Measurements from ENCODE around the gene GAS7. TPM values are rescaled to one million over a fixed set of nuclear protein-coding genes. Genes with fewer than 3 reads are reported as not detected.

Gene GAS7
- total RNA-seq, 1 donor from 2014 or later: not detected

DNA sequence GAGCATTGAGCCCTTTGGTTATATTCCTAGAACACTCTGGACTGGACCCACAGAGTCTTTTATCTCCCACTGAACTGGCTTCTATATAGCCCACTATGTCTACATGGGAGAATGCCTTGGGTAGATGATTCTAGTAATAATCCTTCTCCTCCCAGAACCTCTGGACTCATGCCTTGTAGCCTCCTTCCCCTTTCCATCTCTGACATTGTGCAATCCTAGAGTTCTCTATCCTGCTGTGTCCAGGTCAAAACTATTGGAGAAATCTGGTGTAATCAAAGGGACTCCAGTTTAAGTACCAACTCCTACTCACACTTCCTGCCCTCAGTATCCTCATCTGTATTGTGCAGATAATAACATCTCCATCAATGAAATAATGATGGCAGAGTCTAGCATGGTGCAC is 302.5 kb downstream of the GAS7 start:
- intact Hi-C loops (cut with micrococcal nuclease): no loop called here

DNA sequence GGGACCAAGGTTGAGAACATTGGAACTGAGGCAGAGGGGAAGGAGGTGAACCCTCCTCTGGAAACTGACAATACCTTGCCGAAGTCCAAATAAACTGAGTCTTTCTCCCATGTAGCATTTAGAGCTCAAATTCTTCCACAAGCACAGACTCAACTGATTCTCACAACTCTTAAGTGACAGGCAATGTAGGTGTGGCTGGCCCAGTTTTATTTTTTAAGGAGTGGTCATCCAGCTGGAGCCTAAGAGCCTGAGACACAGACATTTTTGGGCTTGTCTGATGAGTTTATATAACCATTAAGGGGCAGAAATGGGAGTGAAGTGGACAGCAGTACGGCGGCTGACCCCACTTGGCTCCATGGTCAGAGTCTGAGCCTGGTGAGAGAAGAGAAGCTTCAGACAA is 304.2 kb downstream of the GAS7 start:
- intact Hi-C loops (cut with micrococcal nuclease): no loop called here

DNA sequence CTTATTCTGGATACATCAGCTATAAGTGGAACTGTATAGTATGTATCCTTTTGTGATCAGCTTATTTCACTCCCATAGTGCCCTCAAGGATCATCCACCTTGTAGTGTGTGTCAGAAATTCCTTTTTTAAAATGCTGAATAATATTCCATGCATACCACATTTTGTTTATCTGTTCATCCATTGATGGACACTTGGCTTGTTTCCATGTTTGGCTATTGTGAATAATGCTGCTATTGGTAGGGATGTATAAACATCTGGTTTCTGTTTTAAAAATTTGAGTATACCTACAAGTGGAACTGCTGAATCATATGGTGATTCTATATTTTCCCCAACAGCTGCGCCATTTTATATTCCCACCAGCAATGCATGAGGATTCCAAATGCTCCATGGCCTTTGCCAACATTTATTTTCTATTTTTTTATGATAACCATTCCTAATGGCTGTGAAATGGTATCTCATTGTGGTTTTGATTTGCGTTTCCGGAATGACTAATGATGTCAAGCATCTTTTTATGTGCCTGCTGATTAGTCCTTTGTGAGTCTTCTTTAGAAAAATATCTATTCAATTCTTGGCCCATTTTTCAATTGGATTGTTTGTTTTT is 304.9 kb downstream of the GAS7 start:
- intact Hi-C loops (cut with micrococcal nuclease): no loop called here

DNA sequence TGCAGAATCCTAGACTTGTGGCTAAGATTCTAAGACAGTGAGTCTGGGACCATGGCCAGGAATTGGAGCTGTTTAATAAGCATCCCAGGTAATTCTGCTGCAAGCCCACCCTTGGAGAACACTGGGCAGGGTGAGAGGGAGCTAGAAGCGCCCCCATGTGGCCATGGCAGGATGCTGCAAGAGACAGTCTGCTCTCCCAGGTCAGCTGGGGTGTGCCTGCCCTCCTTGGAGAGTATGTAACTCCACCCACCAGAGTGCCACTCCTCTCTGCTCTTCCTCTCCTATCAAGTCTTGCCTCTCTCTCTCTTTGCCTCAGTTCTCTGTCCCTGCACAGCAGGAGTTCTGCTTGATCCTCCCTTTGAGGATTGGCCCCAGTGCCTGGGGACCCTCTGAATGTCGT is 308.3 kb downstream of the GAS7 start:
- intact Hi-C loops (cut with micrococcal nuclease): no loop called here

DNA sequence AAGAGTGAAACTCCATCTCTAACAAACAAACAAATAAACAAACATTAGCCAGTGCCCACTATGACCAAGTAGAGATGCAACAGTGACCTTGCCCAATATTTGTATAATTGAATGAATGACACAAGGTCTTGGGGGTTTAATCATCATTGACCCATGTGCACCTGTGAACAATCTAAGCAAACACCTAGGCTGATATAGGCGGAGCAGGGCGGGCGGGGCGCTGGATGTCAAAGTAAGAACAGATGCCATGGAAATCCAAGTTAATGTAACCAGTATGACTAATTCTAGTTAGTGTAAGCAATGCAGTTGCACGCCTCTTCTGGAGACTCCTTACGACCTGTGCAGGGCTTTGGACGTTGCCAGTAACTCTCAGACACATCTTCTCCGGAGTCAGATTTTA is 310.9 kb downstream of the GAS7 start:
- intact Hi-C loops (cut with micrococcal nuclease): no loop called here

DNA sequence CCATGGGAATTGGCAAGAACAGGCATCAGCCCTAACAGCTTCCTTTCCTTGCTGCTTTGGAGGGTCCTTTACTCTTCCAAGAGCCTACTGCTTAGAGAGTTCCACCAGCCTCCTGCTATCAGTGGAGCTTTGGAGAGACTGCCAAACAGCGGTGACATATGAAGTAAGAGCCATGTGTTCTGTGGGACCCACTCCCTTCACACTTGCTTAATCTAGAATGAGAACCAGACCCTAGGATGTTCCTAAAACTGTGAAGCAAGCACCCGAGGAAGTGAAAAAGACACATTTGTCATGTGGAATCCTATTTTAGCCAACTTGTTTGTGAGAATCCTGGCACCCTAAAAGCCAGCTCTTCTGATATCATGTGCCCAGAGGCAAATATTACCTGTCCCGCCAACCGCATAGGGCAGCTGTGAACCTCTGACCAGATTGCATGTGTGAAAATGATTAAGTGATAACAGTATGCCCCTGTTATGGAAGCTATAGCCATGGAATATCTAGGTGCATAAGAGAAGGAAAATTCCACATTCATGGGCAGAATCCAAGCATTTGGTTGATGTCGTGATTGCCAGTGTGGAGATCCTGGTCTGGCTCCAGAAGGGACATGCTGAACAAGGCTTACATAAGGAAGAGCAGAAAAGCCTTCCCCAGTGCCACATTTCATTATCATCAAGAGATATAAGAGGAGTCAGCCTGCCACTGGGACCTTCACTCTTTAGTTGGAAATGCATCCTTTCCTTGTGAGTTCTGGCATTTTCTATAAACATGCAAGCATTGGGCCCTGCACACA is 312.1 kb downstream of the GAS7 start:
- intact Hi-C loops (cut with micrococcal nuclease): no loop called here

DNA sequence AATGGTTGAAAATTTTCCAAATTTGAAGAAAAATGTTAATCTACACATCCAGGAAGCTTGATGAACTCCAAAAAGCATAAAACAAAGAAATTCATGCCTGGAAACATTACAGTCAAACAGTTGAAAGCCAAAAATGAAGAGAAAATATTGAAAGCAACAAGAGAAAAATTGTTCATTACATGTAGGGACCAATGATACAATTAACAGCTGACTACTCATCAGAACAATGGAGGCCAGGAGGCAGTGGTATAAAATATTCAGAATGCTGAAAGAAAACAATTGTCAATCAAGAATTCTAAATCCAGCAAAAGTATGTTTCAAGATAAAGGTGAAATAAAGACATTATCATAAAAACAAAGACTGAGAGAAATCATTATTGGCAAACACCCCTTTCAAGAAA is 315.0 kb downstream of the GAS7 start:
- intact Hi-C loops (cut with micrococcal nuclease): no loop called here

DNA sequence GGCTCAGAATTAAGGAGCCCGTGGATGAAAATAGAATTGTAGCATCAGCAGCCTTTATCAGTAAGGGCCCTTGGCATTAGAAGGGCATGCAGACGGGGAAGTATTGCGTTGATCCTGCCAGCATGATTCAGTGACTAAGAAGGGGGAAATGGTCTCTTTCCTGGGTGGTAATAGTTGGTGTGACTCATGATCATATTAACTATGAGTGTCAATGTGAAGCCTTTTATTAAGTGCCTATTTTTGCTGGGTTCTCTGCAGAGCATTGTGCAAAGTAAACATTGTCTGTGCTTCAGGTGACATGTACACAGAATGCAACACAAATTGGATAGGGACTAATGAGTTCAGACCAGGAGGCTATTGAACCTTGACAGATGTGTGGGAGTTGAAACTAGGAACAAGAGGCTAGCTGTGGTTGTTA is 317.8 kb downstream of the GAS7 start:
- intact Hi-C loops (cut with micrococcal nuclease): no loop called here

DNA sequence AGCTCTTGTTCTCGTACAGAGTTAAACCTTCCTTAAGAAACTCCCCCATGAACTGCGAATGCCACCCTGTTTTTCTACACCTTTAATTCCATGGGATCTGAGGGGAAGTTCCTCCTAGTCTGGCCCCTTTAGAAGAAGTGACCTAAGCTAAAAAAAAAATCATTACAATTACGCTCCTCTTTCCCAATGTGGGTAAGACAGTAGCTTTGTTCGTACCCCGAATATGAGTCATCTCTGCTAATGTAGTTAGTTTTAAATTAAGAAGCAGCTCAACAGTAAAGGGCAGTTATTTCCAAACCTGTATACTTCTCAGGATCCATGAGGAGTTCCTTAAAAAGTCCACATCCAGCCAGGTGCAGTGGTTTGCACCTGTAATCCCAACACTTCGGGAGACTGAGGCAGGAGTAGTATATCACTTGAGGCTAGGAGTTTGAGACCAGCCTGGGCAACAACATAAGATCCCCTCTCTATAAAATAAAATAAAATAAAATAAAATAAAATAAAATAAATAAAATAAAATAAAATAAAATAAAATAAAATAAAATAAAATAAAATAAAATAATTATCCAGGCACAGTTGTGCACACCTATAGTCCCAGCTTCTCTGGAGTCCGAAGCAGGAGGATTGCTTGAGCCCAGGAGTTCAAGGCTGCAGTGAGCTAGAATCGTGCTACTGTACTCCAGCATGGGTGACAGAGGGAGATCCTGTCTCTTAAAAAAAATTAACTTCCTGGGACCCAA is 319.4 kb downstream of the GAS7 start:
- intact Hi-C loops (cut with micrococcal nuclease): no loop called here

DNA sequence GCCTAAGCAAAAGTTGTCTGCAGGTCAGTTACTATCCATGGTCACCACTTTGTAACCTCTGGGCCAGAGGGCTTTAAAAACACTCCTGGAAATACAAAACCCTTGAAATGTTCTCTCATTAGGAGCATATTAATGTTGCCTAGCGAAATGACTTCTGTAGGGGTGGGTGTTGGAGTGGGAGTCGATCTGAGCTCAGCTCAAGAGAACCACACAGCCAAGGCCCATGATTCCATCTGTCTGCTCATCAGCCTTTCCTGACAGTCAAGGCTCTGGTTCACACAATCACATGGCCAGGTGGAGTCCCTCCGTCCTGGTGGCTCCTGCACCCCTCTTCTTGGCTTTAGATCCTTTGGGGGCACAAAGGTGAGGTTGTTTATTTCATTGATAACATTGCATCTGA is 320.1 kb downstream of the GAS7 start:
- intact Hi-C loops (cut with micrococcal nuclease): no loop called here

DNA sequence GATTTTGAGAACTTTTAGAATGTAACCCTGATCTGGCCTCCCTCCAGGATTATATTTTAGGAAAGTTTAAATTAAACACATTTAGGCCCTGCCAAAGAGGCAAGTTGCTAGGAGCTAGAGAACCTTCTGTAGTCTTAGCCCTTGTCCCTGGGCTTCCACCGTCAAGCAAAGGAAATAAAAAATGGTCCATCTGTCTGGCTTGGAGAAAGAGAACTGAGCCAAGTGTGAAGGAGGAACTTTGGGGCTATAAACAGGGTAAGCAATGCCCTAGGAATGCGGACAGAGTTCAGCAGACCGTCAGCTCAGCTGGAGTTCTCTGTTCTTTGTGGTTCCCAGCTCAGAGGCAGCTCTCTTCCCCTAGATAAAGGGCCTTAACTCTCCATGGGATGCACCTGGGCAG is 323.0 kb downstream of the GAS7 start:
- intact Hi-C loops (cut with micrococcal nuclease): no loop called here

DNA sequence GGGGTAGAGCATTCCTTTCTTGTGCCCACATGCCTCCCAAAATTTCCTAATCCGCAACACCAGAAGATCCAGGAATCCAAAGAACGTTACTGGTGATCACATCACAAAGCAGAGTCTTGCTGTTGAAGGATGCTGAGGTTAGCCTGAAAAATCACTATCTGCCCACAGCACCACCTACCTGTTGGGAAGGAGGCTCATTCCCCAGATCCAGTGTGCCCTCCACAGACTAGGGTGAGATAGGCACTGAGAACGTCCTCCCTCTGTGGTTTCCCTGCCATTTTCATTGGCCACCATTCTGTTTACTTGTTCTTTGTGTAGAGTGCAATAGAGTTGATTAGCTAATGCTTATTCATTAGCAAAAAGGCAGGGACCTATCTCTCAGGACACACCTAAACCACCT is 323.7 kb downstream of the GAS7 start:
- intact Hi-C loops (cut with micrococcal nuclease): no loop called here

DNA sequence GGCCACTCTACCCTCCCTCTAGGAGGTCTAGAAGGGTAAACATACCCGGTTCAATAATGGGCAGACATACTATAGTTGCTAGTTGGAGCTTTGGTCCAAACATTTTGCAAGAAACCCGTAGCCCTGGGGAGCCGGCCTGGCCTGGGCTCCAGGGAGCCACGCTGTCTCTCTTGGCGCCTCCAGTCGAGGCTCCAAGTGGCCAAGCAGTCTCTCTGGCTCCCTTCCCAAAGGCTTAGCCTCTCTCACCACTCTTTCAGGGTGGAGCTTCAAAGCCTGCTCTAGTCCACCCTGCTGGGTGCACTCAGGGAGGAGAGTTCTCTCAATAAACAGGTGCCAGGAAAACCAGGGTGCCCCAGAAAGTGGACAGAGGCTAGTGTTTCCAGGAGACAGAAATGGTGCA is 325.6 kb downstream of the GAS7 start:
- intact Hi-C loops (cut with micrococcal nuclease): no loop called here

DNA sequence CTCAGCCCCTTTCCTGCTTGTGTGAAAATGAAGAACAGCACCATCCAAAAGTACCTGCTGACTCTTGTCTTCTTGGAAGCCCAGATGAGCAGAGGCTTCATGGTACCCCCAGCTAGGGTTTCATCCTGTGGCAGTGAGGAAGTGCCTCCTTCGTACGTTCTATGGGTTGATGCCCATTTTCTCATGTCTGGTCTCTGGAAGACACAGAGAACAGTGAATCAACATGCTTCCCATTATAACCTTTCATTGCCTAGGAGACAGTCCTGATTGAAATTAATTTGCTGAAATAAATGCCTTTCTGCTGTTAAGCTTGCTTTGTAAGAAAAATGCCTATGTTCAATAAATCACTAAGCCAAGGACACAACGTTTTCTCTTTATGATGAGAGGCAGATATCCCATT is 329.9 kb downstream of the GAS7 start:
- intact Hi-C loops (cut with micrococcal nuclease): no loop called here

DNA sequence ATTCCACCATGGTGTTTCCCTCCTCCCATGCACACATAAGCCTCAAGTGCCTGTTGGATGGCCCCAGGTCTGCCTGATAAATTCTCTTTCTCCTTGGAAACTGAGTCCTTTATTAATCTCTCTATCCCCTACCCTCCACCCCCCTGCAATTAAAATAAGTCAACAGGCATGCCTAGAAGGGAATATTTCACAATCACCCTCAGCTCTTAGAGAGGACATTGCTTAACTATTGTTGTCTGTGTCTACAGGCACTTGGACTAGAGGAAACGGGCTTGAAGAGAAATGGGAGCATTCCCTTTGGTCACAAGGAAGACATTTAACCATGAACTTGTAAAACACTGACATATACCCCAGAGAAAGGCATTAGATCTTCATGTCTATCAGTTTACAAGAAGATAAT is 332.8 kb downstream of the GAS7 start:
- intact Hi-C loops (cut with micrococcal nuclease): no loop called here

DNA sequence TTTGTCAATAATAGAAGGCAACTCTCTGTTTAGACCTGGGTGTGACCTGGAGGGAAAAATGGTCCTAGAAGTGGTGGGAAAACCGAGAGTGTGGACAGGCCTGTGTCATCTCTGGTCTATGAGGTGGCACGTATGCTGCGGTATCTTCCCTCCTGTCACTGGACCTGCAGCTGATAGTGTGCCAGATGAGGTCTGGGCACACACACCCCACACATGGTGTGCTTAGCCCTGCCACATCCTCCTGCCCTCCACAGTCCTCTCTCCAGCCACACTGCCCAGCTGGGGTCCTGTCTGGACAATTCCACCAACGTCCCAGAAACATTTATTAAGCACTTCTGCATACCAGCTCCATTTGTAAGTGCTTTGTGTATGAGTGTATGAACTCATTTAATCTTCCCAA is 335.5 kb downstream of the GAS7 start:
- intact Hi-C loops (cut with micrococcal nuclease): no loop called here

DNA sequence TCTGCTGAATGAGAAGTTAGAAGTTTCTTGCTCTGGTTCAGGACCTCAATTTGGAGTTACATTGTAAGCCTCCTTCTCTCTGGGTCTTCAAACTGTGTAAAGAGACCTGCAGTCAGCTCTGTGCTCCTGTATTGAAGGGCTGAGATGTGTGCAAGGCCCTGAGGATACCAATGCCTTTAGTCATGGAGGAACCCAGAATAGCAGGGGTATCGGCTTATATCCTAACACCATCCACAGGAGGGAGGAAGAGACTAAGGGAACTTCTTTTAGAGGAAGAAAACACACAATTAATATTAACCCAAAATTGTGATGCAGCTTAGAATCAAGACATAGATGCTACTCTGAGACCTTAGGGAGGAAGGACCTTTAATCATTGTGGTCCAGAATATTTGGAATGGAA is 336.2 kb downstream of the GAS7 start:
- intact Hi-C loops (cut with micrococcal nuclease): no loop called here

DNA sequence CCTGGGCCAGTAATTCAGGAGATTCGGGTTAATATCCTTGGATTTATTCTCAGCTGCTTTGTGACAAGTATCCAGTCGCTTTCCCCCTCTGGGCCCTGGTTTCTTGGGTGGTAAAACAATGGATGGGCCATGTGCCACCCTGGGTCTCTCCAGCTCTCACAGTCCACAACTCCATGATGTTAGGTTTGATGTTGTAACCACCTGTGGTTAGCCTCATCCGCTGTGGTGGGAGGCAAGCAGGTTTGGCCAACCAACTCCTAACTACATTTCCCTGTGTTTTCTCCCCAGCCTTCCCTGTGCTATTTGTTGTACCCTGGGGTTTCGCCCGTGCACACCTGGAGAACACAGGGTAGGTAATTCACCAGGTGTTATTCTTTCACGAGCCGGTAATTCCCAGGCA is 337.6 kb downstream of the GAS7 start:
- intact Hi-C loops (cut with micrococcal nuclease): no loop called here

All from T-helper 1 cell treated with Interleukin-12 subunit alpha and Interleukin-12 subunit beta and Interleukin-4 antibody, amounts not matched to agents 30 ng/mL and 1 ng/mL, for 36 hours (primary cell).